Activated CD4-positive, alpha-beta T cell treated with anti-CD3 and anti-CD28 coated beads, Interleukin-2, amount 50 U/mL, for 16 hours (primary cell): Measurements from ENCODE around the gene RALGPS1.
A peak's percentile ranks its signal among the peaks of the same experiment; 100 is the strongest.
"Not testable (repeated sequence)": the region's sequence is repeated elsewhere in the genome, so short reads cannot be mapped to it uniquely, and the experiment has no call there.

ENCODE experiments used
- DNase-seq: peaks from one replicate; pipeline ENCODE4 v3.0.0-alpha.2; 2020

RALGPS1 gene

GRCh38 chr9:126989847-126990842 lies 75.6 kb downstream of the RALGPS1 start:
- no peak for DNase-seq

GRCh38 chr9:126991183-126991582 lies 76.6 kb downstream of the RALGPS1 start:
- no peak for DNase-seq

GRCh38 chr9:126992427-126992826 lies 77.8 kb downstream of the RALGPS1 start:
- no peak for DNase-seq

- peak; percentile 26 for DNase-seq
Measured at GRCh38 chr9:126999315-127000068, 84.9 kb downstream of the RALGPS1 start.

GRCh38 chr9:127004946-127005769 lies 90.6 kb downstream of the RALGPS1 start:
- DNase-seq, result peak; percentile 91

GRCh38 chr9:127005770-127006314 lies 91.3 kb downstream of the RALGPS1 start:
- no peak for DNase-seq

- DNase-seq, result no peak
Measured at GRCh38 chr9:127007638-127008037, 93.1 kb downstream of the RALGPS1 start.

GRCh38 chr9:127008076-127008475 lies 93.5 kb downstream of the RALGPS1 start:
- DNase-seq, result no peak

GRCh38 chr9:127011772-127012171 lies 97.2 kb downstream of the RALGPS1 start:
- DNase-seq, result no peak

- DNase-seq, result no peak
Measured at GRCh38 chr9:127012250-127012649, 97.7 kb downstream of the RALGPS1 start.

- DNase-seq, result no peak
Measured at GRCh38 chr9:127013597-127013996, 99.0 kb downstream of the RALGPS1 start.

- no peak for DNase-seq
Measured at GRCh38 chr9:127014216-127014909, 99.8 kb downstream of the RALGPS1 start.

GRCh38 chr9:127014910-127015540 lies 100.4 kb downstream of the RALGPS1 start:
- no peak for DNase-seq

GRCh38 chr9:127015921-127016512 lies 101.4 kb downstream of the RALGPS1 start:
- DNase-seq, result no peak

- not testable (repeated sequence) for DNase-seq
Measured at GRCh38 chr9:127017979-127018378, 103.4 kb downstream of the RALGPS1 start.

- no peak for DNase-seq
Measured at GRCh38 chr9:127018935-127019334, 104.4 kb downstream of the RALGPS1 start.

GRCh38 chr9:127020036-127020801 lies 105.6 kb downstream of the RALGPS1 start:
- no peak for DNase-seq

- DNase-seq, result no peak
Measured at GRCh38 chr9:127020802-127021078, 106.2 kb downstream of the RALGPS1 start.

- DNase-seq, result no peak
Measured at GRCh38 chr9:127021664-127022363, 107.2 kb downstream of the RALGPS1 start.
